ENCODE results near the gene KCNMA1.

KCNMA1 gene

GRCh38 chr10:76962851-76963250 lies 674.8 kb downstream of the KCNMA1 start:
- no peak overlapping the region for H3K27ac ChIP-seq
- TF ChIP-seq, protein P1, sequence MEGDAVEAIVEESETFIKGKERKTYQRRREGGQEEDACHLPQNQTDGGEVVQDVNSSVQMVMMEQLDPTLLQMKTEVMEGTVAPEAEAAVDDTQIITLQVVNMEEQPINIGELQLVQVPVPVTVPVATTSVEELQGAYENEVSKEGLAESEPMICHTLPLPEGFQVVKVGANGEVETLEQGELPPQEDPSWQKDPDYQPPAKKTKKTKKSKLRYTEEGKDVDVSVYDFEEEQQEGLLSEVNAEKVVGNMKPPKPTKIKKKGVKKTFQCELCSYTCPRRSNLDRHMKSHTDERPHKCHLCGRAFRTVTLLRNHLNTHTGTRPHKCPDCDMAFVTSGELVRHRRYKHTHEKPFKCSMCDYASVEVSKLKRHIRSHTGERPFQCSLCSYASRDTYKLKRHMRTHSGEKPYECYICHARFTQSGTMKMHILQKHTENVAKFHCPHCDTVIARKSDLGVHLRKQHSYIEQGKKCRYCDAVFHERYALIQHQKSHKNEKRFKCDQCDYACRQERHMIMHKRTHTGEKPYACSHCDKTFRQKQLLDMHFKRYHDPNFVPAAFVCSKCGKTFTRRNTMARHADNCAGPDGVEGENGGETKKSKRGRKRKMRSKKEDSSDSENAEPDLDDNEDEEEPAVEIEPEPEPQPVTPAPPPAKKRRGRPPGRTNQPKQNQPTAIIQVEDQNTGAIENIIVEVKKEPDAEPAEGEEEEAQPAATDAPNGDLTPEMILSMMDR (IDR thresholded peaks at IDR 0.05): no peak
- no peak for TF ChIP-seq ZFX (IDR thresholded peaks at IDR 0.05; ENCODE audit: borderline replicate concordance)

DNA sequence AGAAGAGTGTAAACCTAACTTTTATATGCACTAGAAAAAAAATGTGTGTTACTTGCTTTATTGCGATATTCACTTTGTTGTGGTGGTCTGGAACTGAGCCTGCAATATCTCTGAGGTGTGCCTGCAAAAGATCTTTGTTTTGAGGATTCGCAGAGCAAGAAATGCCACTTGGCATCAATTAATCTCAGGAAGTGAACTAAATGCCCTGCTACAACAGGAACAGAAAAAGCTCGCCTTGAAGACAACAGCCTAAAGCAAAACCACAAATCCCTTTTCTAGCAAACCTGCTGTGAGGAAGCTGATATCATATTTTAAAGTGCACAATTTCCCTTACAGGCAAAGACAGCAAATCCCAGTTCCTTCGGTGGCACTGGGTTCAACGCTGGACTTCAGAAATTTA lies 675.8 kb downstream of the KCNMA1 start:
- no peak overlapping the region for H3K27ac ChIP-seq
- no peak for TF ChIP-seq ZFX (IDR thresholded peaks at IDR 0.05; ENCODE audit: borderline replicate concordance)
- TF ChIP-seq, protein P1 (IDR thresholded peaks at IDR 0.05): no peak

GRCh38 chr10:76959111-76959510 lies 678.5 kb downstream of the KCNMA1 start:
- TF ChIP-seq, protein P1 (IDR thresholded peaks at IDR 0.05): no peak
- no peak for TF ChIP-seq ZFX (IDR thresholded peaks at IDR 0.05; ENCODE audit: borderline replicate concordance)
- H3K27ac ChIP-seq: no peak overlapping the region

- no peak overlapping the region for H3K27ac ChIP-seq
- TF ChIP-seq, protein P1 (IDR thresholded peaks at IDR 0.05): no peak
- no peak for TF ChIP-seq ZFX (IDR thresholded peaks at IDR 0.05; ENCODE audit: borderline replicate concordance)
Observed at GRCh38 chr10:76954838-76955237, 682.8 kb downstream of the KCNMA1 start.

- TF ChIP-seq, protein P1 (IDR thresholded peaks at IDR 0.05): no peak
- TF ChIP-seq ZFX (IDR thresholded peaks at IDR 0.05; ENCODE audit: borderline replicate concordance): no peak
- H3K27ac ChIP-seq: no peak overlapping the region
Observed at GRCh38 chr10:76950354-76950753, 687.3 kb downstream of the KCNMA1 start.

DNA sequence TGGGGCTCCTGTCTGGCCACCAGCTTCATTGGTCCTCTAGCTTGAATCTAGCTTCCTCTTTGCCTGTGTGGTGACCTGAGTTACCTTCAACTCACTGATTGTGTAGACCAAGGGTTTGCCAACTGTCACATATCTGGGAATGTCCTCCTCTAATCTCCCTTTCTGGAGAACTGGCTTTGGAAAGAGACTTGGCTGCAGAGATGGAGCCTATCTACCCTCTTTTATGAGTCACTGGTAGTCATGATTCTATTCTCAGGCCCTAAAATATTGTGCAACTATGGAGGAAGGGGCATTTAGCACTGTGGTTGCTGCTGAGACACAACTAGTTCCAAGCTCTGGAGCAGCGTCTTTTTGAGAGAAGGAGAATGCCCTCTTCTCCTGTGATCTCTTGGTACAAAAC lies 691.3 kb downstream of the KCNMA1 start:
- H3K27ac ChIP-seq: no peak overlapping the region
- TF ChIP-seq, protein P1 (IDR thresholded peaks at IDR 0.05): no peak
- TF ChIP-seq ZFX (IDR thresholded peaks at IDR 0.05; ENCODE audit: borderline replicate concordance): no peak

- TF ChIP-seq, protein P1 (IDR thresholded peaks at IDR 0.05): no peak
- TF ChIP-seq ZFX (IDR thresholded peaks at IDR 0.05; ENCODE audit: borderline replicate concordance): no peak
- no peak overlapping the region for H3K27ac ChIP-seq
Observed at GRCh38 chr10:76945166-76945565, 692.4 kb downstream of the KCNMA1 start.

All from 22Rv1 (cell line).